ENCODE data around the gene MAP3K13. TPM values are rescaled to one million over a fixed set of nuclear protein-coding genes. Genes with fewer than 3 reads are reported as not detected.

Gene MAP3K13
- 10 to 100 TPM; 20.3 to 59.4 (median 36.6) TPM for polyA plus RNA-seq
- long read RNA-seq, donor 1: 0 reads
- long read RNA-seq, donor 2, transcript MAP3K13-212 (3 exons, 1,681 nt): major isoform, 16 of 51 reads
- long read RNA-seq, donor 2, partial matches to known transcripts: 29 of 51 reads
- long read RNA-seq, donor 2, other reads (novel, unspliced or antisense): 0 of 51 reads
- long read RNA-seq, donor 3, transcript MAP3K13-207 (2 exons, 388 nt): minor isoform, 6 of 72 reads
- long read RNA-seq, donor 3, transcript MAP3K13-212 (3 exons, 1,681 nt): major isoform, 24 of 72 reads
- long read RNA-seq, donor 3, partial matches to known transcripts: 40 of 72 reads
- long read RNA-seq, donor 3, other reads (novel, unspliced or antisense): 0 of 72 reads
- long read RNA-seq, donor 4, partial matches to known transcripts: 0 of 2 reads
- long read RNA-seq, donor 4, other reads (novel, unspliced or antisense): 0 of 2 reads
- long read RNA-seq, donor 5, transcript MAP3K13-212 (3 exons, 1,681 nt): major isoform, 8 of 40 reads
- long read RNA-seq, donor 5, partial matches to known transcripts: 29 of 40 reads
- long read RNA-seq, donor 5, other reads (novel, unspliced or antisense): 0 of 40 reads
- long read RNA-seq, donor 6, transcript MAP3K13-212 (3 exons, 1,681 nt): major isoform, 24 of 83 reads
- long read RNA-seq, donor 6, partial matches to known transcripts: 50 of 83 reads
- long read RNA-seq, donor 6, other reads (novel, unspliced or antisense): 5 of 83 reads
- long read RNA-seq, donor 7: 0 reads
- long read RNA-seq, donor 8, partial matches to known transcripts: 0 of 3 reads
- long read RNA-seq, donor 8, other reads (novel, unspliced or antisense): 0 of 3 reads
- long read RNA-seq, donor 9, partial matches to known transcripts: 0 of 5 reads
- long read RNA-seq, donor 9, other reads (novel, unspliced or antisense): 0 of 5 reads
- long read RNA-seq, donor 10, transcript MAP3K13-207 (2 exons, 388 nt): minor isoform, 5 of 883 reads
- long read RNA-seq, donor 10, transcript MAP3K13-212 (3 exons, 1,681 nt): major isoform, 43 of 883 reads
- long read RNA-seq, donor 10, partial matches to known transcripts: 834 of 883 reads
- long read RNA-seq, donor 10, other reads (novel, unspliced or antisense): 0 of 883 reads

GRCh38 chr3:185362850-185363661, at the start of gene MAP3K13:
TSS of gene MAP3K13 (plus strand) at chr3:185363136. CDS start at chr3:185428582, 65,446 bp downstream.
- Histone ChIP-seq H3K36me3 (ENCODE audit: control insufficient read depth in 3 of 3, insufficient read depth in 2 of 3, low read depth in 1 of 3, low read length in 3 of 3) (peaks cover 0 to 3% (median 1%) of the 10 kb centered on the region in 3 donors), H3K9me3 (ENCODE audit: control insufficient read depth in 2 of 2, insufficient read depth in 1 of 2, low read depth in 1 of 2, low read length in 1 of 2) (no peaks in the 10 kb centered on the region), H3K4me1 (ENCODE audit: control insufficient read depth in 3 of 3, insufficient read depth in 2 of 3, low read depth in 1 of 3, low read length in 2 of 3) (peaks cover 0 to 8% (median 2%) of the 10 kb centered on the region in 3 donors), H3K27ac (ENCODE audit: low read depth in 1 of 3, low read length in 2 of 3) (peak within 1 kb of the TSS in 2 of 3 donors; percentile 19 to 64), H3K4me3 (ENCODE audit: low read depth in 1 of 3, low read length in 3 of 3) (peak within 1 kb of the TSS; percentile 19 to 54 (median 27)), H3K27me3 (ENCODE audit: control insufficient read depth in 3 of 3, insufficient read depth in 3 of 3, low read length in 3 of 3) (no peaks in the 10 kb centered on the region)
- DNase-seq: peak; percentile 16 to 78
- FAIRE-seq: no peak
- WGBS, 3 donors: 22 to 63% (median 39%) methylated on average over 17 of the region's 17 CpGs

GRCh38 chr3:185313693-185314246, 49.2 kb upstream of the MAP3K13 start:
- DNase-seq (peak in 1 of 2 donors; percentile 11), FAIRE-seq (no peak)
- Histone ChIP-seq H3K4me3 (ENCODE audit: low read depth in 1 of 3, low read length in 3 of 3) (no peak overlapping the region), H3K36me3 (ENCODE audit: control insufficient read depth in 3 of 3, insufficient read depth in 2 of 3, low read depth in 1 of 3, low read length in 3 of 3) (no peaks in the 10 kb centered on the region), H3K27me3 (ENCODE audit: control insufficient read depth in 3 of 3, insufficient read depth in 3 of 3, low read length in 3 of 3) (no peaks in the 10 kb centered on the region), H3K27ac (ENCODE audit: low read depth in 1 of 3, low read length in 2 of 3) (no peak overlapping the region), H3K9me3 (ENCODE audit: control insufficient read depth in 2 of 2, insufficient read depth in 1 of 2, low read depth in 1 of 2, low read length in 1 of 2) (peaks cover 0 to 8% of the 10 kb centered on the region in 2 donors), H3K4me1 (ENCODE audit: control insufficient read depth in 3 of 3, insufficient read depth in 2 of 3, low read depth in 1 of 3, low read length in 2 of 3) (peaks cover 0 to 12% (median 5%) of the 10 kb centered on the region in 3 donors)
- 81 to 86% (median 84%) methylated on average over 3 of the region's 3 CpGs for WGBS, 3 donors

- Histone ChIP-seq H3K27me3 (ENCODE audit: control insufficient read depth in 3 of 3, insufficient read depth in 3 of 3, low read length in 3 of 3) (no peaks in the 10 kb centered on the region), H3K4me3 (ENCODE audit: low read depth in 1 of 3, low read length in 3 of 3) (no peak overlapping the region), H3K4me1 (ENCODE audit: control insufficient read depth in 3 of 3, insufficient read depth in 2 of 3, low read depth in 1 of 3, low read length in 2 of 3) (peaks cover 0 to 12% (median 5%) of the 10 kb centered on the region in 3 donors), H3K9me3 (ENCODE audit: control insufficient read depth in 2 of 2, insufficient read depth in 1 of 2, low read depth in 1 of 2, low read length in 1 of 2) (no peaks in the 10 kb centered on the region), H3K27ac (ENCODE audit: low read depth in 1 of 3, low read length in 2 of 3) (peak overlapping the region in 2 of 3 donors; percentile 54 to 66), H3K36me3 (ENCODE audit: control insufficient read depth in 3 of 3, insufficient read depth in 2 of 3, low read depth in 1 of 3, low read length in 3 of 3) (no peaks in the 10 kb centered on the region)
- FAIRE-seq (no peak), DNase-seq (peak in 1 of 2 donors; percentile 54)
- 52 to 57% (median 53%) methylated on average over 6 of the region's 6 CpGs for WGBS, 3 donors
Observed at GRCh38 chr3:185316740-185317412, 46.1 kb upstream of the MAP3K13 start.

GRCh38 chr3:185317674-185318073, 45.3 kb upstream of the MAP3K13 start:
- 13 to 40% (median 28%) methylated on average over 3 of the region's 3 CpGs for WGBS, 3 donors
- H3K27ac ChIP-seq (ENCODE audit: low read depth in 1 of 3, low read length in 2 of 3): peak overlapping the region in 1 of 3 donors; percentile 66
- H3K36me3 ChIP-seq (ENCODE audit: control insufficient read depth in 3 of 3, insufficient read depth in 2 of 3, low read depth in 1 of 3, low read length in 3 of 3): no peaks in the 10 kb centered on the region
- H3K27me3 ChIP-seq (ENCODE audit: control insufficient read depth in 3 of 3, insufficient read depth in 3 of 3, low read length in 3 of 3): no peaks in the 10 kb centered on the region
- H3K4me3 ChIP-seq (ENCODE audit: low read depth in 1 of 3, low read length in 3 of 3): no peak overlapping the region
- H3K9me3 ChIP-seq (ENCODE audit: control insufficient read depth in 2 of 2, insufficient read depth in 1 of 2, low read depth in 1 of 2, low read length in 1 of 2): no peaks in the 10 kb centered on the region
- H3K4me1 ChIP-seq (ENCODE audit: control insufficient read depth in 3 of 3, insufficient read depth in 2 of 3, low read depth in 1 of 3, low read length in 2 of 3): peaks cover 0 to 12% (median 5%) of the 10 kb centered on the region in 3 donors
- FAIRE-seq (no peak), DNase-seq (peak in 1 of 2 donors; percentile 38)

GRCh38 chr3:185318141-185318540, 44.8 kb upstream of the MAP3K13 start:
- Histone ChIP-seq H3K36me3 (ENCODE audit: control insufficient read depth in 3 of 3, insufficient read depth in 2 of 3, low read depth in 1 of 3, low read length in 3 of 3) (no peaks in the 10 kb centered on the region), H3K9me3 (ENCODE audit: control insufficient read depth in 2 of 2, insufficient read depth in 1 of 2, low read depth in 1 of 2, low read length in 1 of 2) (no peaks in the 10 kb centered on the region), H3K4me1 (ENCODE audit: control insufficient read depth in 3 of 3, insufficient read depth in 2 of 3, low read depth in 1 of 3, low read length in 2 of 3) (peaks cover 0 to 12% (median 5%) of the 10 kb centered on the region in 3 donors), H3K27me3 (ENCODE audit: control insufficient read depth in 3 of 3, insufficient read depth in 3 of 3, low read length in 3 of 3) (no peaks in the 10 kb centered on the region), H3K27ac (ENCODE audit: low read depth in 1 of 3, low read length in 2 of 3) (peak overlapping the region in 1 of 3 donors; percentile 66), H3K4me3 (ENCODE audit: low read depth in 1 of 3, low read length in 3 of 3) (no peak overlapping the region)
- FAIRE-seq (no peak), DNase-seq (peak in 1 of 2 donors; percentile 32)
- 29 to 37% (median 33%) methylated on average over 1 of the region's 1 CpG for WGBS, 3 donors

- FAIRE-seq (no peak), DNase-seq (no peak)
- H3K27me3 ChIP-seq (ENCODE audit: control insufficient read depth in 3 of 3, insufficient read depth in 3 of 3, low read length in 3 of 3): no peaks in the 10 kb centered on the region
- no peak overlapping the region for H3K4me3 ChIP-seq (ENCODE audit: low read depth in 1 of 3, low read length in 3 of 3)
- H3K27ac ChIP-seq (ENCODE audit: low read depth in 1 of 3, low read length in 2 of 3): no peak overlapping the region
- H3K9me3 ChIP-seq (ENCODE audit: control insufficient read depth in 2 of 2, insufficient read depth in 1 of 2, low read depth in 1 of 2, low read length in 1 of 2): no peaks in the 10 kb centered on the region
- peaks cover 0 to 12% (median 5%) of the 10 kb centered on the region in 3 donors for H3K4me1 ChIP-seq (ENCODE audit: control insufficient read depth in 3 of 3, insufficient read depth in 2 of 3, low read depth in 1 of 3, low read length in 2 of 3)
- H3K36me3 ChIP-seq (ENCODE audit: control insufficient read depth in 3 of 3, insufficient read depth in 2 of 3, low read depth in 1 of 3, low read length in 3 of 3): no peaks in the 10 kb centered on the region
- 85 to 93% (median 90%) methylated on average over 6 of the region's 6 CpGs for WGBS, 3 donors
Observed at GRCh38 chr3:185319801-185320200, 43.1 kb upstream of the MAP3K13 start.

GRCh38 chr3:185320949-185321348, 42.0 kb upstream of the MAP3K13 start:
- no peak overlapping the region for H3K4me3 ChIP-seq (ENCODE audit: low read depth in 1 of 3, low read length in 3 of 3)
- WGBS, 3 donors: 96 to 98% (median 97%) methylated on average over 10 of the region's 10 CpGs
- H3K4me1 ChIP-seq (ENCODE audit: control insufficient read depth in 3 of 3, insufficient read depth in 2 of 3, low read depth in 1 of 3, low read length in 2 of 3): peaks cover 0 to 19% (median 5%) of the 10 kb centered on the region in 3 donors
- H3K9me3 ChIP-seq (ENCODE audit: control insufficient read depth in 2 of 2, insufficient read depth in 1 of 2, low read depth in 1 of 2, low read length in 1 of 2): no peaks in the 10 kb centered on the region
- DNase-seq: no peak
- no peaks in the 10 kb centered on the region for H3K27me3 ChIP-seq (ENCODE audit: control insufficient read depth in 3 of 3, insufficient read depth in 3 of 3, low read length in 3 of 3)
- no peak overlapping the region for H3K27ac ChIP-seq (ENCODE audit: low read depth in 1 of 3, low read length in 2 of 3)
- FAIRE-seq: no peak
- no peaks in the 10 kb centered on the region for H3K36me3 ChIP-seq (ENCODE audit: control insufficient read depth in 3 of 3, insufficient read depth in 2 of 3, low read depth in 1 of 3, low read length in 3 of 3)

Measured in small intestine (tissue), 16 donors.